B cell (primary cell): ENCODE results near the gene TAPBP. TPM values are rescaled to one million over a fixed set of nuclear protein-coding genes. Genes with fewer than 3 reads are reported as not detected.

Experiments
- ATAC-seq: fragments of 200-7000 bp; cut with Tn5 transposase; one replicate; pipeline ENCODE4 v1.10.0; 2021; ENCODE audit warnings: low read depth, mild to moderate bottlenecking, moderate number of reproducible peaks, moderate library complexity
- CTCF ChIA-PET: fragments of 350-600 bp; sonication (Branson Sonifier 250); formaldehyde crosslinking; loops from one replicate; lab custom pipeline; 2021; ENCODE audit warnings: antibody characterized with exemption, inconsistent platforms; lab: Charles Lee
- POLR2A ChIA-PET: fragments of 350-600 bp; sonication (Branson Sonifier 250); formaldehyde crosslinking; loops from one replicate; lab custom pipeline; 2021; ENCODE audit warnings: antibody characterized with exemption; lab: Charles Lee
- DNase-seq: peaks from one replicate; pipeline ENCODE4 v3.0.0; 2013
- H2AFZ ChIP-seq: 2 replicates; pipeline ENCODE4 v1.6.1; 2012; ENCODE audit warnings: mild to moderate bottlenecking, low read depth, low read length; ENCODE audit not compliant: insufficient read depth, poor library complexity, severe bottlenecking
- H3K27ac ChIP-seq, 2 donors: 1 replicate in 1 of 2; 2 replicates in 1 of 2; pipeline ENCODE4 v1.5.1; 2012 to 2013; ENCODE audit warnings: low read length in 2 of 2, mild to moderate bottlenecking in 2 of 2, moderate library complexity in 1 of 2
- H3K27me3 ChIP-seq, 4 experiments: fragments of 200-600 bp in 1 of 4; sonication (generic) in 1 of 4; replicated peaks in 1 of 4; 1 replicate in 2 of 4; 2 replicates in 2 of 4; pipeline versions ENCODE4 v1.6.1 to v1.7.0; 2013 to 2016; ENCODE audit warnings: low read length in 3 of 4, mild to moderate bottlenecking in 2 of 4, mixed read lengths in 1 of 4, moderate library complexity in 1 of 4; ENCODE audit not compliant: insufficient read depth in 4 of 4, control insufficient read depth in 3 of 4; ENCODE audit errors: control extremely low read depth in 1 of 4
- H3K36me3 ChIP-seq, 2 experiments: replicated peaks in 1 of 2; 1 replicate in 1 of 2; 2 replicates in 1 of 2; pipeline versions ENCODE4 v1.6.1 to v1.7.1; 2013; ENCODE audit warnings: low read length in 1 of 2; ENCODE audit not compliant: insufficient read depth in 2 of 2, control insufficient read depth in 1 of 2; ENCODE audit errors: control extremely low read depth in 1 of 2, extremely low read depth in 1 of 2
- H3K4me1 ChIP-seq, 2 donors: fragments of 200-600 bp in 1 of 2; sonication (generic) in 1 of 2; 1 replicate in 1 of 2; 2 replicates in 1 of 2; pipeline versions ENCODE4 v1.5.1 to v1.6.1; 2013 to 2017; ENCODE audit warnings: low read length in 2 of 2; ENCODE audit not compliant: control insufficient read depth in 2 of 2, insufficient read depth in 2 of 2
- H3K4me2 ChIP-seq: replicated peaks from 2 replicates; pipeline ENCODE3; 2012; ENCODE audit warnings: mild to moderate bottlenecking, low read depth, low read length; ENCODE audit not compliant: poor library complexity, severe bottlenecking
- H3K4me3 ChIP-seq, 5 experiments: fragments of 200-600 bp in 1 of 5; sonication (generic) in 1 of 5; 1 replicate in 3 of 5; 2 replicates in 2 of 5; pipeline versions ENCODE4 v1.5.1 to v1.7.0; 2011 to 2016; ENCODE audit warnings: low read length in 4 of 5, mild to moderate bottlenecking in 4 of 5, low read depth in 2 of 5, control low read depth in 1 of 5, moderate library complexity in 1 of 5; ENCODE audit not compliant: insufficient read depth in 1 of 5; ENCODE audit errors: control extremely low read depth in 1 of 5, extremely low read depth in 1 of 5
- H3K79me2 ChIP-seq: fragments of 200-600 bp; sonication (generic); one replicate; pipeline ENCODE4 v1.6.0; 2016; ENCODE audit warnings: low read length; ENCODE audit not compliant: control insufficient read depth, insufficient read depth
- H3K9ac ChIP-seq: fragments of 200-600 bp; sonication (generic); 2 replicates; pipeline ENCODE4 v1.6.1; 2017; ENCODE audit warnings: mild to moderate bottlenecking, low read length, moderate library complexity
- H3K9me3 ChIP-seq, 3 donors: one replicate each; pipeline versions ENCODE4 v1.6.1 to v1.7.1; 2013; ENCODE audit warnings: low read length in 2 of 3; ENCODE audit not compliant: control insufficient read depth in 2 of 3, insufficient read depth in 1 of 3; ENCODE audit errors: control extremely low read depth in 1 of 3
- H4K20me1 ChIP-seq: 2 replicates; pipeline ENCODE4 v1.6.0; 2012; ENCODE audit warnings: mild to moderate bottlenecking, low read length; ENCODE audit not compliant: insufficient read depth, control insufficient read depth, poor library complexity, severe bottlenecking
- H3K27ac Mint-ChIP-seq: one replicate; pipeline ENCODE4 v1.8.0; 2021; ENCODE audit warnings: mixed read lengths
- H3K27me3 Mint-ChIP-seq: one replicate; pipeline ENCODE4 v1.8.0; 2021; ENCODE audit warnings: mixed read lengths
- H3K4me1 Mint-ChIP-seq: one replicate; pipeline ENCODE4 v1.8.0; 2021; ENCODE audit warnings: mixed read lengths
- H3K4me3 Mint-ChIP-seq: one replicate; pipeline ENCODE4 v1.8.0; 2021; ENCODE audit warnings: mixed read lengths
- H3K9me3 Mint-ChIP-seq: one replicate; pipeline ENCODE4 v1.8.0; 2022; ENCODE audit warnings: mixed read lengths; ENCODE audit not compliant: insufficient read depth
- EZH2 ChIP-seq: IDR thresholded peaks from 2 replicates; pipeline ENCODE4 v1.6.1; 2012; ENCODE audit warnings: borderline replicate concordance, low read depth, mild to moderate bottlenecking, moderate library complexity, low read length; ENCODE audit not compliant: insufficient read depth, poor library complexity, severe bottlenecking
- WGBS: methylation state at CpG from one replicate; pipeline ENCODE4 v1.1.5; 2013; ENCODE audit warnings: missing lambda C conversion rate; ENCODE audit not compliant: insufficient coverage; 5-methylcytosine and 5-hydroxymethylcytosine counted together
- intact Hi-C: fragments of 100-400 bp; cut with micrococcal nuclease; formaldehyde crosslinking; loops from one replicate; pipeline ENCODE4 v1.10.0; 2022
- polyA plus RNA-seq: library from polyadenylated mRNA; depleted of rRNA; stranded (reverse); fragments of >200 nt; gene quantifications from 2 replicates; pipeline ENCODE4 v1.2.3, GENCODE V29; 2012
- total RNA-seq, 2 donors: library from RNA; stranded (reverse); fragments of 120-200 nt in 1 of 2; gene quantifications; 1 replicate in 1 of 2; 2 replicates in 1 of 2; pipeline versions ENCODE4 v1.2.3 to v1.2.4, GENCODE V29; 2013 to 2022
- TF ChIP-seq, protein P1 (sequence below): fragments of 200-600 bp; IDR thresholded peaks from one replicate; pipeline ENCODE4 v1.8.0; 2022; ENCODE audit warnings: antibody characterized with exemption, mild to moderate bottlenecking

Gene TAPBP
- total and polyA plus RNA-seq, 2 donors (not counting 1 experiment from before 2014, with no cell fraction given) = 302 to 310 TPM

DNA sequence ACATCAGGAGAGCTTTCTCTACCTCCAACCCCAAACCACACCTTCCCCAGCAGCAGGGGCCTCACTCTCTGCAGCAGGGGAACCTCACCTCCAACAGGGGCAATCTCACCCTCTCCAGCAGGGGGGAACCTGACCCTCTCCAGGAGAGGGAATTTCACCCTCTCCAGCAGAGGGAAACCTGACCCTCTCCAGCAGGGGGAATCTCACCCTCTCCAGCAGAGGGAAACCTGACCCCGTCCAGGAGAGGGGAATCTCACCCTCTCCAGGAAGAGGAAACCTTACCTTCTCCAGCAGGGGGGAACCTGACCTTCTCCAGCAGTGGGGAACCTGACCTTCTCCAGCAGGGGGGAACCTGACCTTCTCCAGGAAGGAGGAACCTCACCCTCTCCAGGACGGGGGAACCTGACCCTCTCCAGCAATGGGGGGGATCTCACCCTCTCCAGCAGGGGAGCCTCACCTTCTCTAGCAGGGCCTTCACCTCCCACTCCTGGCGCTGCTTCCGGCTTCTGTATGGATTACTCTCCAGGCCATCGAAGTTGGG, 33.8 kb downstream of the TAPBP start:
- Mint-ChIP-seq H3K9me3 (no peaks in the 10 kb centered on the region), H3K4me1 (peaks cover 42% of the 10 kb centered on the region), H3K27me3 (no peaks in the 10 kb centered on the region), H3K4me3 (no peak overlapping the region), H3K27ac (peak overlapping the region; percentile 46)
- 90% methylated on average over 2 of the region's 5 CpGs for WGBS
- DNase-seq = peak; percentile 49
- H3K9me3 ChIP-seq = no peaks in the 10 kb centered on the region
- peaks cover 42% of the 10 kb centered on the region for H4K20me1 ChIP-seq
- peaks cover 0 to 54% of the 10 kb centered on the region in 2 experiments for H3K36me3 ChIP-seq
- TF ChIP-seq, protein P1, sequence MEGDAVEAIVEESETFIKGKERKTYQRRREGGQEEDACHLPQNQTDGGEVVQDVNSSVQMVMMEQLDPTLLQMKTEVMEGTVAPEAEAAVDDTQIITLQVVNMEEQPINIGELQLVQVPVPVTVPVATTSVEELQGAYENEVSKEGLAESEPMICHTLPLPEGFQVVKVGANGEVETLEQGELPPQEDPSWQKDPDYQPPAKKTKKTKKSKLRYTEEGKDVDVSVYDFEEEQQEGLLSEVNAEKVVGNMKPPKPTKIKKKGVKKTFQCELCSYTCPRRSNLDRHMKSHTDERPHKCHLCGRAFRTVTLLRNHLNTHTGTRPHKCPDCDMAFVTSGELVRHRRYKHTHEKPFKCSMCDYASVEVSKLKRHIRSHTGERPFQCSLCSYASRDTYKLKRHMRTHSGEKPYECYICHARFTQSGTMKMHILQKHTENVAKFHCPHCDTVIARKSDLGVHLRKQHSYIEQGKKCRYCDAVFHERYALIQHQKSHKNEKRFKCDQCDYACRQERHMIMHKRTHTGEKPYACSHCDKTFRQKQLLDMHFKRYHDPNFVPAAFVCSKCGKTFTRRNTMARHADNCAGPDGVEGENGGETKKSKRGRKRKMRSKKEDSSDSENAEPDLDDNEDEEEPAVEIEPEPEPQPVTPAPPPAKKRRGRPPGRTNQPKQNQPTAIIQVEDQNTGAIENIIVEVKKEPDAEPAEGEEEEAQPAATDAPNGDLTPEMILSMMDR = no peak
- no peak for TF ChIP-seq EZH2
- no peak overlapping the region for H3K4me3 ChIP-seq
- no peak overlapping the region for H2AFZ ChIP-seq
- no peak overlapping the region for H3K9ac ChIP-seq
- no peak for ATAC-seq
- no peak overlapping the region for H3K27ac ChIP-seq
- intact Hi-C loops = no loop called here
- no peaks in the 10 kb centered on the region for H3K27me3 ChIP-seq
- CTCF ChIA-PET = interaction anchor here (1.4 to 3.9 kb wide), 3 partner anchors 9 to 65 kb away, joined by 3 to 41 read pairs (median 32); partner anchors contain the start of genes PFDN6, RGL2 and WDR46
- H3K4me2 ChIP-seq = no peak overlapping the region
- H3K4me1 ChIP-seq = peaks cover 28 to 39% of the 10 kb centered on the region in 2 donors
- peaks cover 18% of the 10 kb centered on the region for H3K79me2 ChIP-seq
- POLR2A ChIA-PET = interaction anchor here (0.7 kb wide), 1 partner anchor 344 kb away, joined by 3 read pairs; no protein-coding TSS in a partner anchor

DNA sequence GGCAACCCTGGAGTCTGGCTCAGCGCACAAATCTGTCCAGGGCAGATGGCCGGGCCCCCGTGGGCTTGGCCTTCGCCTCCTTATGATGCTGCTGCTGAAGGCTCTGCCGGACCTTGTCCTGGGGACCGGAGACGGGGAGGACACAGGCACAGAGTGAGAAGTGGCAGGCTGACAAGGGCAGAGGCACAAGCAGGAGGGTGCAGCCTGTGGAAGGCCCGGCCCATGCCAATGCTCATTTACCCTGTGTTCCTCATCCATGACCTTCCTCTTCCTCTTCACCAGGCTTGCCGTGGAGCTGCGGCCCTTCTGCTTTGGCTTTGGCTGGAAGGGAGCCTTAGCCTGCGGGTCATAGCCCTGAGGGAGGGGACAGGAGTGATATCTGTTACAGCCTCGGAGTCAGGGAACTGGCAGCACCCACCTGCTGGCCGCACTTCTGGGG, 34.6 kb downstream of the TAPBP start:
- H3K27me3 ChIP-seq = no peaks in the 10 kb centered on the region
- no peak overlapping the region for H3K9ac ChIP-seq
- H3K4me1 Mint-ChIP-seq = peaks cover 50% of the 10 kb centered on the region
- H3K4me1 ChIP-seq = peaks cover 36 to 47% of the 10 kb centered on the region in 2 donors
- H3K27ac Mint-ChIP-seq = peak overlapping the region; percentile 46
- intact Hi-C loops = no loop called here
- H3K9me3 ChIP-seq = no peaks in the 10 kb centered on the region
- peaks cover 25% of the 10 kb centered on the region for H3K79me2 ChIP-seq
- no peak for DNase-seq
- CTCF ChIA-PET = interaction anchor here (1.4 to 3.9 kb wide), 4 partner anchors 10 to 66 kb away, joined by 3 to 41 read pairs (median 23); partner anchors contain the start of genes PFDN6, RGL2 and WDR46
- H3K4me3 ChIP-seq = no peak overlapping the region
- H3K4me3 Mint-ChIP-seq = no peak overlapping the region
- peaks cover 50% of the 10 kb centered on the region for H4K20me1 ChIP-seq
- peak overlapping the region in 1 of 2 donors; percentile 26 for H3K27ac ChIP-seq
- H3K27me3 Mint-ChIP-seq = no peaks in the 10 kb centered on the region
- H3K36me3 ChIP-seq = peaks cover 5 to 62% of the 10 kb centered on the region in 2 experiments
- H2AFZ ChIP-seq = no peak overlapping the region
- POLR2A ChIA-PET = interaction anchor here (0.7 to 5.1 kb wide), 2 partner anchors 10 to 345 kb away, joined by 3 to 39 read pairs; partner anchors contain the start of genes PFDN6 and WDR46
- no peak for TF ChIP-seq EZH2
- TF ChIP-seq, protein P1 = no peak
- H3K9me3 Mint-ChIP-seq = no peaks in the 10 kb centered on the region
- ATAC-seq = no peak
- 91% methylated on average over 10 of the region's 13 CpGs for WGBS
- peak overlapping the region; percentile 12 for H3K4me2 ChIP-seq
